EL (cell line): Measurements from ENCODE around the gene MBTPS1.

ENCODE experiments used
- DNase-seq: peaks from one replicate; pipeline ENCODE4 v3.0.0-alpha.2; 2016

The MBTPS1 gene

GRCh38 chr16:84049403-84050060 is 67.2 kb downstream of the MBTPS1 start:
- no peak for DNase-seq

- no peak for DNase-seq
Measured at GRCh38 chr16:84048871-84049270, 67.9 kb downstream of the MBTPS1 start.

GRCh38 chr16:84048270-84048669 is 68.5 kb downstream of the MBTPS1 start:
- DNase-seq = no peak

- no peak for DNase-seq
Measured at GRCh38 chr16:84047626-84048025, 69.1 kb downstream of the MBTPS1 start.

- no peak for DNase-seq
Measured at GRCh38 chr16:84047206-84047605, 69.5 kb downstream of the MBTPS1 start.

GRCh38 chr16:84045818-84046470 is 70.8 kb downstream of the MBTPS1 start:
- DNase-seq = no peak

- DNase-seq = no peak
Measured at GRCh38 chr16:84045001-84045817, 71.5 kb downstream of the MBTPS1 start.

GRCh38 chr16:84044118-84044488 is 72.6 kb downstream of the MBTPS1 start:
- peak; percentile 14 for DNase-seq

GRCh38 chr16:84043486-84044117 is 73.1 kb downstream of the MBTPS1 start:
- DNase-seq = no peak

- no peak for DNase-seq
Measured at GRCh38 chr16:84042879-84043485, 73.8 kb downstream of the MBTPS1 start.

- no peak for DNase-seq
Measured at GRCh38 chr16:84042308-84042878, 74.3 kb downstream of the MBTPS1 start, which contains the start of gene SLC38A8. Gene SLC38A8, minus strand, starts transcription at chr16:84042795. Its CDS starts 638 bp downstream, at chr16:84042157.

- no peak for DNase-seq
Measured at GRCh38 chr16:84041881-84042280, 74.9 kb downstream of the MBTPS1 start.

GRCh38 chr16:84040823-84041820 is 75.6 kb downstream of the MBTPS1 start:
- DNase-seq = peak; percentile 77

GRCh38 chr16:84040226-84040822 is 76.4 kb downstream of the MBTPS1 start:
- DNase-seq = no peak

- DNase-seq = no peak
Measured at GRCh38 chr16:84039696-84040095, 77.0 kb downstream of the MBTPS1 start.

GRCh38 chr16:84038469-84038868 is 78.3 kb downstream of the MBTPS1 start:
- no peak for DNase-seq

- no peak for DNase-seq
Measured at GRCh38 chr16:84036982-84037425, 79.7 kb downstream of the MBTPS1 start.

GRCh38 chr16:84036131-84036530 is 80.6 kb downstream of the MBTPS1 start:
- DNase-seq = no peak

GRCh38 chr16:84034516-84034915 is 82.2 kb downstream of the MBTPS1 start:
- DNase-seq = no peak
